HG03108 (cell line): Measurements from ENCODE around the gene TSHZ1.
"Not testable (repeated sequence)": the region's sequence is repeated elsewhere in the genome, so short reads cannot be mapped to it uniquely, and the experiment has no call there.

ENCODE experiments used
- ATAC-seq: cut with Tn5 transposase; IDR thresholded peaks from one replicate; pipeline ENCODE4 v1.9.1; 2021; ENCODE audit warnings: moderate library complexity; ENCODE audit not compliant: unreplicated experiment

The TSHZ1 gene

DNA sequence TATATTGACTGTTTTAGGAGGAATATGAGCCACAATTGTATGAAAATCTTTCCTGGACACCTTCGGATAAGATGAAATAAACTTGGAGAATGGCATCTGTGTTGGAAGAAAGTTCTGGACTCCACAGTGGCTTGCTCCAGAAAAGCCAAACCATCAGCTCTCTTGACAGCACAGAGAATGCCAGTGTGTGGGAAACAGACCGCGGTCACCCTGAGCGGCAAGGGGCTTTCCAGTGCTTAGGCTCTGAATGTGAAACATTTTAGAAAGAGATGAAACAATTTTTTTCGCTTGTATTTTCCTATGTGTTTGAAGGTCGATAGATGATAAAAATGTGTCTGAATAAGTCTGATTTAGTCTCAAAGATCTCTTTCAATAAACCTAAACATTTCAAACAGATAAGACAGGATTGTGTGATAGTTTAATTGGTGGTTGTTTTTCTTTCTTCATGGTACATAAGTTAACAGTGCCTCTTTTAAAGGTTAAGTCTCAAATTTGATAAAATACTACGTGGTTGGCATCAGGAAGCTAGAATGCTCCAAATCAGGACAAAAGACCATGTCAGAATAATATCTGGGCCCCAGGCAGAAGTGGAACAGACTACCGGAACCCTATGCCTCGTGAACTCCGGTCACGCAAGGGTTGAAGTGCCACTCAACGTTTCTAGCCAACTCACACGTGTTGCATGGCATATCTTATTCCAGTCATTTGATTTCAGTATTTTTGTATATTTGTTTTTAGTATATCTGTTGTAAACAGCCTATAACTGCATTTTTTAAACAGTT lies 30.6 kb upstream of the TSHZ1 start:
- no peak for ATAC-seq

DNA sequence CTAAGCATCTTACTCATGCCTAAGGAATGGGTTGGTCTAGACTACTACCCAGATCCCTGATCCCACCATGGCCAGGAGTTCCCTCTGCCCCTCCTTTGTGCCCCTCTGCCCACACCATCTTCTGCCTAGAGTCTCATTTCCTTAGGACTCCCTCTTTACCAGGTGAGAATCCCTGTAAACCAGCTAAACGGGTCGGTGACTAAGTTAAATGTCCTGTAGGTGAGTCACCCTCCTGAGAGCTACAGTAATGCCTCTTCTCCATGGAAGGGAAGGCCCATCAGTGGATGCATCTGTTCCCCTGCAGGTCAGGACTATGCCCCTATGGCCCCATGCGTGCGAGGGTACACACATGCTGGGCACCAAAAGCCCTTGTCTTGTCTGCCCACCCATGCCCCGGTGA lies 27.1 kb upstream of the TSHZ1 start:
- no peak for ATAC-seq

DNA sequence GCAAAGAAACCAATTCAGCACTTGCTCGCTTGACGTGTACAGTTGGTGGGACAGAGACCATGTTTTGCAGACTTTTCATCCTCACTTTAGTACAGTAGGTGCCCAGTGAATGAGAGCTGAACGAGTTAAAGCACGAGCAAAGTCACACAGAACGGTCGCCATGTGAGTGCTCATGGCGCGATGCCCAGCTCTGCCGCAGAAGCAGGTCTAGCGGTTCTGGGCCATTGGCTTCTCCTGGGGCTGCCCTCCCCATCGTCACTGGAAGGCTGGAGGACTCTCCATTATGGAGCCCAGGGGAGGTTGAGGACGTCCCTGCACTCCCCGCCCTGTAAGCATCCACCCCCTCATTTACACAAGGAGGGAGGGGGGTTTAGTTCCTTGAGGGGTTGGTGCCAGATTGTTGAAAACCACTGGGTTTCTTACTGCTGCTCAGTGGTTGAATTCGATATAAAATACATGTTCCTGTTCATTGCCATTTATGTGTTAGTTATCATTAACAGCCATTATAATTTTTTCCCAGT lies 26.6 kb upstream of the TSHZ1 start:
- ATAC-seq = no peak

DNA sequence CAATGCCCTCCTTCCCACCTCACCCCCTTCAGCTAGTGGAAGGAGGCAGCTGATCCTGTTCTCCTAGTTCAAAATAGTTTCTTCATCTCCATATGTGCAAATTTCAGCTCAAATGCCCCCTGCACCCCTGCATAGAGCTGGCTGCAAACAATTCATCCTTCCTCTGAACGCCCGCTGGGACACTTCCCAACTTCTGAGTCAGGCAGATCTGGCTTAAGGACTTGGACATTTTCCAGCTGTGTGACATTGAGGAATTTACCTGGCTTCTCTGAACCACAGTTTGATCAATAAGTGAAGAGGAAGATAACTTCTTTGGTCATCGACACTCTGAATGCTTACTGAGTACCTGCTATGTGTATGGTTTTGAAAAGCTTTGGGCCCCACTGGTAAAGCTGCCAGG lies 25.1 kb upstream of the TSHZ1 start:
- no peak for ATAC-seq

DNA sequence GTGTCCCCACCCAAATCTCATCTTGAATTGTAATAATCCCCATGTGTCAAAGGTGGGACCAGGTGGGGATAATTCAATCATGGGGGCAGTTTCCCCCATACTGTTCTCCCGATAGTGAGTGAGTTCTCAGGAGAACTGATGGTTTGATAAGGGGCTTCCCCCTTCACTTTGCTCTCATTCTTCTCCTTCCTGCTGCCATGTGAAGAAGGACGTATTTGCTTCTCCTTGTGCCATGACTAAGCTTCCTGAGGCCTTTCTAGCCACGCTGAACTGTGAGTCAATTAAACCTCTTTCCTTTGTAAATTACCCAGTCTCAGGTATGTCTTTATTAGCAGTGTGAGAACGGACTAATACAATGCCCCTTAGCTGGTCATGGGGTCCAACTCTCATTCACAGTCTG lies 22.9 kb upstream of the TSHZ1 start:
- not testable (repeated sequence) for ATAC-seq

DNA sequence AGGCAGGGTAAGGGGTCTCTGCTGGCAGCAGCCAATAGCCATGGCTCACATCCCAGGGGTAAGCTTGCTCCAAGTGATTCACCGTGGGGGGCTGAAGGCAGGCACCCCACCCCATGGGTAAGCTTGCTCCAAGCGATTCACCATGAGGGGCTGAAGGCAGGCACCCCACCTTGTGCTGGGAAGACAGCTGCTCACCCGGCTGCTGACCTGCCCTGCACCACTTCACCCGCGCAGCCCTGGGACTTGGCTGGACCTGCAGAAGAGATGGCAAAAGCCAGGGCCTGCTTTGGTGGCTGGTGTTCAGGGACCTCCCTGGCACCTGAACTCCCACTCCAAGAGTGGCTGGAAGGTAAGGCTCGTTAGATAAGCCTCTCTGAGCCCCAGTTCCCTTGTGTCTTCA lies 20.9 kb upstream of the TSHZ1 start:
- ATAC-seq = no peak

DNA sequence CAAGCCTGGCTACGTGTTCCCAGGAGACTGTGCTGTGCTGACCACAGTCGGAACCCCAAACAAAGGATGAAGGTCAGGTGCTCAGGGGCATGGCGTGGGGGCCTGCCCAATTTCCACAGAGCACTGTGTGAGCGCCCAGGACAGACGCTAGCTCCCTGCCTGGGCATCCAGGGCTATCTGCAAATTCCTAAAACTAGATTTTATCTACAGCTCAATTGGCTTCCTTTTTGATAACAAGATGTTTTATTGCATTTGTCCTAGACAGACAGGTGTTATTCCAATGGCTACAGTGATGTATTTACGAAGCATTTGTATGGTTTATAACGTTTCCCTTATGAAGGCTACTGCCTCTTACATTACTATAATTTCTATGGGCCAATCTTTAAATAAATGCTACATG lies 17.7 kb upstream of the TSHZ1 start:
- ATAC-seq = no peak

DNA sequence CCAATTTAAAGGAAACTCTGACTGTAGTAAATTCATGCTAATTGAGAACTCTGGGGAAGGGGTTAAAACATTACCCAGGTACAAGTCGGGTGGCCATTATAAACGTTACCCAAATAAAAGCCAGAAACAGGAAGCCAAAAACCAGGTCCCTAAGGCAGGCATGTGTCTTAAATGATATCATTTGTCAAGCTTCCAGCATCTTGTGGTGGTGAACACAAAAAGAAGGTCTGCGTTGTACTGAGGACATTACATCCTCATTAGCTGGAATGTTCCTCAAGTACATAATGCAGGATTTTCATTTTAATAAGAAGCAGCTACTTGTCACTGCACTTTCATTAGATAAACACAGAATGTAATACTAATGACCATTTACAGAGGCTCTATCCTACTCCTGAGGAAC lies 12.6 kb upstream of the TSHZ1 start:
- no peak for ATAC-seq

DNA sequence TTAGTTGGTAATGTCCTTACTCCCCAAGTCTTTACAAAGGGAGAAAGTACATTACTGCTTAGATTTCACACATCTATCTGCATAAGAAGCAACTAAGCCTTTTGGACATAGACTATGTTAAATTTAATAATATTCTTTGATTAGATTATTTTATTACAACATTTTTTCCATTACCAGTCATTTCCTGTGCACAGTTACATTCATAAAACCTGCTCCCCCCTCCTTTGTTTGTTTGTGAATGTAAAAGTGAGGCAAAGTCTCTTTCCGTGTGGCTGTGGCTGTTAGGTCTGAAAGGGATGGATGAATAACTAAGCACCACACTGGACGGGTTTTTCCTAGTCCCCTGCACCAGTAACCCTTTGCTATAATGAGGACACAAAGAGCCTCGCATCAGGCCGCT lies 11.3 kb upstream of the TSHZ1 start:
- no peak for ATAC-seq

DNA sequence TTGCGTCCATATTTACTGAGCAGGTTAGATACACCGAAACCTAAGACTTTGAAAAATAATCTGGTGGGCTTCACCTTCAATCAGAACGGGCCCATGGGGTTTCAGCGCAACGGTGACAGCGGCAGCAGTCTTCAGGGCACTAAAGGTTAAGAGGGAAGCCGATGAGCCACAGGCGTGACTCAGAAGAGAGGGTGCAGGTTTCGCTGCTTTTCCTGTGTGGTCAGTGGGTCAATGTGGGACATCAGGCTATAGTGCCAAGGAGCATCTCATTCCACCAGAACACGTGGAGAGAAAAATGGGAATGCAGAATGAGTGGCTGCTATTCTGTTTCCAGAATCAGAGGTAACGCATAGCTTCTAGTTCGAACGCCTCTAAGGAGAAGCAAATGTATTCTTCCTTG lies 10.5 kb upstream of the TSHZ1 start:
- ATAC-seq = no peak

DNA sequence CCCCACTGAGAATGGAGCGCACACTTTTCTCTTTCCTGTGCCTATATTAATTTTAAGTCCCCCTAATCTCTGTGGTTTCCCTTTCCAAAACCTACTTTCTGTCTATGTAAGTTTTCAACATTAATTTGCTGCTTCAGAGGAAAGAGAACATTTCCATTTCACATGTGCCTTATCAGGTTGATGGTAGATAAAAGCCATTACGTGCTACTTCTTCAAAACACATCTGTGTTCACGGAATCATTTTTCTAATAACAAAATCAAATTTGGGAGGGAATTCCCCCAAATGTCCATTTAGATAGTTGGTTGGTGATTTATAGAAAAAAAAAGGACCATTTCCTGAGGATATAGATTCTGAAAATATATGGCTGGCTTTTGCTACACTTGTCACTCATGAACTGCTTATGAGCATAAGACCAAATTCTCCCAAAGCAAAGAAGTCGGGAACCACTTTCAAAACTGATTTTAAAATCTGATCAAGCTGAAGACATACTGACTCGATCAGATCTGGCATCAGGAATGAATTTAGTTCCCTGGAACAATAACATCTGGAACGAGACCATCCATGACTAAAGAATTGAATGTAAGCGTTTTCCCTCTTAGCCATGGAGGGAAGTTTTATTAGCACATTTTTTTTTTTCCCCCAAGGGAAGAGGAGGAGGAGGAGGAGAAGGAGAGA lies 9.9 kb upstream of the TSHZ1 start:
- no peak for ATAC-seq

DNA sequence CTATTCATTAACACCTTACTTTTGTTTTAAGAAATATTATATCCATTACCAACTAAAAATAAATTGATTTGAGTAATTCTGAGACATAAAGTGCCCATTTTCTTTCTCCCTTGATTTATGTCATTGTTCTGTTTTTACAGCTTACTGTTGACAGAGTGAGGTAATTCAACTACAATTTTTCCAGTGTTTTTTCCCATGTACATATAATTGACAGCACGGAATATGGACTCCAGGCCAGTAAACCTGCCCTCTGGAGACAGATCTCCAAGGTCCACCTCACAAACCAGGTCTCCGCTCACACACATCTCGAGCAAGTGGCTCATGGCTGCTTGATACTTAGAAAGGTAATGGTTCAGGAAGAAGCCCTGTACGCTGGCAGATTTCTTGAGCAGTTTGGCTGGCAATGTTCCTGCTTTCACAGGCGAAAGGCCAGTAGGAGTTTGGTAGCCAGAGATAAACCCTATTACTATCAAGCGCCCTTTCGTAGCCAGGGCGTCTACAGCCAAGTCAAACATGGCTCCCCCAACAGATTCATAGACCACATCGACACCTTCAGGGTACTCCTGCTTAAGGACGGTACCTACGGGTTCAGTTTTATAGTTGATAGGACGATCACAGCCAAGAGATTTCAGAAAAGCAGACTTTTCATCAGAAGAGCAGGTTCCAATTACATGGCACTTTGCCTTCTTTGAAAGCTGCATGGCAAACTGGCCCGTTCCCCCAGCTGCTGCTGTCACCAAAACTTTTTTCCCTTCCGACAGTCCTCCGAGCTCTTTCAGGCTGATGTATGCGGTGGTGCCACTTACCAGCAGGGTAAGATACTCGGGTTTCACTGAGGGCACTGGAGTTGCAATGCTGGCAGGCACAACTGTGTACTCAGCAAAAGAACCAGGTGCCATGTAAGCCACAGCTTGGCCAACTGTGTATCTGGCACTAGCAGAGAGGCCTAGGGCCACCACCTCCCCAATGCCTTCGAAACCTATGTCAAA lies 9.0 kb upstream of the TSHZ1 start:
- ATAC-seq = no peak

DNA sequence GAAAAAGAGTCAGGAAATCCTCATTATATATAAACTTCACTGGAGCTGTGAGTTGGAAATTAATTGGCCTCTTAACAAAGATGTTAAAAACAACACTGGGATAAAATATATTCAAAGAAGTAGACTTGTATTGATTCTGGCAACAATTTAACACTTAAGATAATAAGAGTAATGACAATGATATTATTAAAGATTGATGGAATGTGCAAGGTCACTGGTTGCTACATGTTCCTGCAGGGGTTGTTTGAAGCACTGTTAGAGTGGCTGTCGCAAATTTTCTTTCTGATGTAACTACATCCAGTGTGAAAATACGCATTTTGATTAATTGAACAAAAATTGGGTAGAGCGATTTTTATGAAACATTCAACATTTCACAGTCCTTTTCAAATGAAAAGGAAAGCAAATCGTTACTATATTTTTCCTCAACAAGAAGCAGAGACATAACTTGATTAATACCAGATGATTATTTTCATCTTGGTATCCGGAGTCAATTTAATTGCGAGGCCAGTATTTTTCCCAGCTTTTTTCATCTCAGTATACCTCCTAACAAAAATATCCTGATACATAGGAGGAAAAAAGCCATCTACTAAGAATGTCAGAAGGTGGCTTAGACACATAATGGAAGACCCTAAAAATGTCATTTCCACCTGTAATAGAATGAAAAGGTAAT lies 7.8 kb upstream of the TSHZ1 start:
- no peak for ATAC-seq

DNA sequence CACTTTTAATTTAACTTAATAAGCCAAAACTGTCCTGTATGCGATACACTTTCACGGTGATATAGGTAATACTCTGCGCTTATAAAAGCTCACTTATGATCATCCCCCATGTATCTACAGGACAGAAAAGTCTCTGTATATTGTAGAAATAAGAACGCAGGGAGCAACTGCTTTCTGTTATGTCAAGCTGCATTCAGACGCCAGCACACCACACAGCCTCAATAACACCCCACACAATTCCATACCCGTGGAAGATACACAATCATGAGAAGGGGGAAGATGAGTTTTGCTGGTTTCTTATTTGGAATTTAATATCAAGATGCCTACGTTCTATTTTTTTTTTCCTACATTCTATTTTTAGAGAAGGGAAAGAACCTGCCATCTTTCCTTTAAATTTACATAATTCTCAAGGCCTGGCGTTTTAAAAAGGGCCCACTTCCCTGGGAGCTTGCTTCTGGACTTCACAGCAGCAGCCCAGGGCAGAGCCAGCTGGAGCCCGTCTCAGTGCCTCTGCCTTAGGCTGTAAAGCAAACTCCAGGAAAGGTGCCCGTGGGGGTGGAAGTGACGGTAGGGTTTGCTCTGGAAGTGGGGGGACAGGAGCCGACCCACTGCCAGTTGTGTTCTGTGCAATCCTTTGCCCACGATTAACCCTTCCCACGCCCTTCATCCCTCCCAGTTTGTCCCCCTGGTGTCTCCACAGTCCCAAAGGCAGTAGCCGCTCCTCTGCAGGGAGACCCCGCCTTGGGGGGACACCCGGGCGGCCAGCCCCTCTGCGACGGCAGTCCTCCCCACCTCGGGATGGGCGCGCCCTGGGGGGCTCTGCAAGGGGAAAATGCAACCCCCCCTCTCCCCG lies 7.0 kb upstream of the TSHZ1 start:
- ATAC-seq = no peak

DNA sequence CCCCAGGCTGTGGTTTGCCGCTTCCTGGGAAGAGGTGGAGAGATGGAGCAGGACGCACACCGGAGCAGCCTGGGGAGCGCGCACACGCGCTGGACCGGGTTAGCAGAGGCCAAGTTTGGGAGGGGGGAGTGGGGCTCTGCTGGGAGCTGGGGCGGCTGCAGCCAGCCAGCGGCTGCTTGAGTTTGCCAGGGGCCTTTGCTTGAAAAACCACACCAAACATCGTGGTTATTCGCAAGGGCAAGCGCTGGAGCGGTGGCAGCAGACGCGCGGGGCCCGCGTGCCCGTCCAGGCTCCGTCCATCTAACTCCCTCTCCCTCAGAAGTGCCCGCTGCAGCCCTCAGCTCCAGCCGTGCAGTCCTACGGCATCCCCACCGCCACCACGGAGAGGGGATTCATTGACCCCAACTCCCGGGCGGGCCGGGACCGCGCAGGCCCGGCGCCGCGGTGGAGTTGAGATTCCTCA lies 6.3 kb upstream of the TSHZ1 start:
- ATAC-seq = no peak

DNA sequence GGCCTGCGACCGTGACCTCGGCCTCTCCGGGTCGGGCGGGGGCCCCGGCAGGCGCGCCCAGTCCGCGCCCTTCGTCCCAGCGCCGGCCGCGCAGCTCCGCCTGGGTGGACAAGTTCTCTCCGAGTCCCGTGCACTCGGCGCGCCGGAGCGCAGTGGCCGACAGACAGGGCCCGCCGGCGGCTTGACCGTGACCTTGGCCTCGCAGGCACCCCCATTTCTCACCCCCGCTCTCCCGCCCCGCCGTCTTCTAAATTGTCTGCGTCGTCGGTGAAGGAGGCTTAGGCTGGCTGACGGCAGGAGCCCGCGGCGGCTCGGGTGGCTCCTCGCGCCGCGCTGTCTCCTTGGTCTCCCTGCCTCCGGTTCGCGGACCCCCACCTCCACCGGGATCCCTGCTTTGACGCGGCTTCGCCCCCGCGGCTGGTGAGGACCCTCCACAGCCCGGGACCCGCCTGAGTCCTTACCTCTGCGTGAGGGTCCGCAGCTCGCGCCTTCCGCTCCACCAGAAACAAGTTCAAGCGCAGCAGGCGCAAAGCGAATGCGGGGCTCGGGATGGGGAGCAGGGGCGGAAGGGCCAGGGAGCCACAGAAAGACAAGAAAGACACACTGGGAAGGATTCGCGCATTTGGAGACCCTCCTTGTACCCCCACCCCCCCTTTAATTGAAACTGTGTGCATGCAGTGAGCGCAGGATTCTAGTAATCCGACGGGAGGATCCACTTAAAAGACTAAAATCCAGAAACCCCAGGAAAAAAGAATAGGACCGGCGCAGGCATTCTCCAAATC lies 5.7 kb upstream of the TSHZ1 start:
- no peak for ATAC-seq

DNA sequence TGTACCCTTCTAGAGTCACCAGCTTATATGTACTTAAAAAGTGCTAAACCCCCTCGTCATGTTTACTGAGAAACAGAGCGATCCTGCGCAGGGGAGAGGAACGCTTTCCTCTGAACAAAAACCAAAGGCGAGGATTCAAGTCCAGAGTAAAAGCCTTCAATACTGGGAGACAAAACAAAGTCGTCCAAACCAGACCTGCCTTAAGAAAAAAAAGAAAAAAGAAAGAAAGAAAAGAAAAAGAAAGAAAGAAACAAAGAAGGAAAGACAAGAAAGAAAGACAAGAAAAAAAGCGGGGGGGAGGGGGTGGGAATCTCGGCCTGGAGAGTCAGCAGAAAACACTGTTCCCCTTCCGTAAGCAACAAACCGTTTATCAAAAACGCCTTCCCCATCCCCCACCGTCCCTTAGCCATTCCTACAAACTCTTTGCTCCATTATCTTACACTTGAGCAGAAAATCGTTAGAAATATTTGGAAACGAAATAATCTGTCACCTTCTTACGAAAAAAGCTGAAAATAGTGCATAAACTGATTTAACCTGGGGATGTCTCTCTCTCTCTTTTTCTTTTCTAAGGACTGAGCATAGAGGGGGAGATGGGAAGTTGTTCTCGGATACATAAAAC lies 5.0 kb upstream of the TSHZ1 start:
- ATAC-seq = no peak

DNA sequence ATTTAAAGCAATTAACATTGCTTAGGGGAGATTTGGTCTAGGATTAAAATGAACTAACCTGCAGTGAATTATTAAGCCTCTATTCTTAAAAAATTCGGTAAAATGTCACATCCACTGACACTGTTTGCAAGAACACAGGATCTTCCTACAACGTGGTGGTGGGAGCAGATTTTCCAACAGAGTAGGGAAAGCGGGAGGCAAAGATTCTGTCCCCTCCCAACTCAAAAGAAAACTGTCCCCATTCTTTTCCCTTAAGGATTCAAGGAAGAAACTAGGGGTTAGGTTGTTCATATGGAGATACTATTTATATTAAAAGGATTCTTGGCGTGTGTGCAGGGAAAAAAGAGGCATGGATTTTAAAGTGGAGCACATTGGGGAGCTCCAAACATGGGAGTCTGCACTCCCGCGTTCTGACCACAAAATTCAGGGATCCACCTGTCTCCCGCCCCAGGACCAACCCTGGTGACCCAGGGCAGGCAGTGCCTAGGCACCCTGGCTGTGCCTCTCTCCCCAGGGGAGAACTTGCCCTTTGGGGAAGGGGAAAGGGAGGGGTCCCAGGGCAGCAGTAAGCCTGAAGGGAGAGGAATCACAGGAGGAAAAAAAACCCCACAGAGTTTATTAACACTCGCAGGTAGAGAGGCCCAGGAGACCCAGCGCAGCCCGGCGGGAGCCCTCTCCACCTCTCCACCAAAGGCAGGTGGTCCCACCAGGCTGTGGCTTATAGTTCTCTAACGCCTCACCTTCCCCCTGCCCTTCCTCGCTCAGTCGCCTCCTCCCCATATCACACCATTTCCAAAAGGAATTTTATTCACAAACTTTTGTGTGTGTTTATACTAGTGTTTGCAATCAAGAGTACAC lies 3.9 kb upstream of the TSHZ1 start:
- no peak for ATAC-seq
